HG02981 (cell line): ENCODE measurements around the gene KRTAP10-10.
"Not testable (repeated sequence)": the region's sequence is repeated elsewhere in the genome, so short reads cannot be mapped to it uniquely, and the experiment has no call there.

Experiments used
- ATAC-seq: cut with Tn5 transposase; IDR thresholded peaks from one replicate; pipeline ENCODE4 v1.9.1; 2021; ENCODE audit warnings: mild to moderate bottlenecking, moderate library complexity; ENCODE audit not compliant: unreplicated experiment

The KRTAP10-10 gene

GRCh38 chr21:44637018-44637850 is at the start of gene KRTAP10-10:
Gene KRTAP10-10 (plus strand): TSS chr21:44637356. CDS start chr21:44637418, 62 bp downstream.
- no peak for ATAC-seq

- ATAC-seq = no peak
Measured at GRCh38 chr21:44589094-44589493, 48.1 kb upstream of the KRTAP10-10 start.

- no peak for ATAC-seq
Measured at GRCh38 chr21:44589586-44590305, 47.4 kb upstream of the KRTAP10-10 start.

GRCh38 chr21:44590311-44590721 is 46.8 kb upstream of the KRTAP10-10 start:
- ATAC-seq = no peak

GRCh38 chr21:44590897-44591800 is 46.0 kb upstream of the KRTAP10-10 start:
- not testable (repeated sequence) for ATAC-seq

GRCh38 chr21:44591801-44592130 is 45.4 kb upstream of the KRTAP10-10 start:
- not testable (repeated sequence) for ATAC-seq

- ATAC-seq = no peak
Measured at GRCh38 chr21:44592446-44593311, 44.5 kb upstream of the KRTAP10-10 start, which contains the start of gene KRTAP10-6. Gene KRTAP10-6 (minus strand): TSS chr21:44592505. CDS start chr21:44592484, 21 bp downstream.

GRCh38 chr21:44593598-44594405 is 43.4 kb upstream of the KRTAP10-10 start:
- no peak for ATAC-seq

GRCh38 chr21:44594406-44594916 is 42.7 kb upstream of the KRTAP10-10 start:
- no peak for ATAC-seq

- no peak for ATAC-seq
Measured at GRCh38 chr21:44595524-44595923, 41.6 kb upstream of the KRTAP10-10 start.

GRCh38 chr21:44596068-44596725 is 41.0 kb upstream of the KRTAP10-10 start:
- ATAC-seq = no peak

GRCh38 chr21:44598061-44598460 is 39.1 kb upstream of the KRTAP10-10 start:
- no peak for ATAC-seq

GRCh38 chr21:44599264-44600029 is 37.7 kb upstream of the KRTAP10-10 start:
- ATAC-seq = no peak

GRCh38 chr21:44600118-44600978 is 36.8 kb upstream of the KRTAP10-10 start, which contains the start of gene KRTAP10-7:
Gene KRTAP10-7 (plus strand): TSS chr21:44600597. CDS start chr21:44600622, 25 bp downstream.
- ATAC-seq = not testable (repeated sequence)

GRCh38 chr21:44601091-44601490 is 36.1 kb upstream of the KRTAP10-10 start:
- ATAC-seq = not testable (repeated sequence)

- ATAC-seq = no peak
Measured at GRCh38 chr21:44601596-44602462, 35.3 kb upstream of the KRTAP10-10 start.
